Stomach smooth muscle (tissue), 2 donors: ENCODE measurements around the gene CNTNAP5.

ENCODE experiments used
- H3K27ac ChIP-seq: one replicate; pipeline ENCODE4 v1.7.0; 2013; ENCODE audit warnings: mild to moderate bottlenecking, low read length, inconsistent platforms
- H3K27me3 ChIP-seq, 2 donors: one replicate each; pipeline ENCODE4 v1.7.0; 2013; ENCODE audit warnings: low read length in 2 of 2; ENCODE audit not compliant: insufficient read depth in 2 of 2, control insufficient read depth in 1 of 2
- H3K36me3 ChIP-seq, 2 donors: one replicate each; pipeline ENCODE4 v1.7.0; 2013; ENCODE audit warnings: low read length in 2 of 2; ENCODE audit not compliant: control insufficient read depth in 2 of 2, insufficient read depth in 2 of 2
- H3K4me1 ChIP-seq: one replicate; pipeline ENCODE4 v1.7.0; 2013; ENCODE audit warnings: low read length; ENCODE audit not compliant: control insufficient read depth, insufficient read depth
- H3K4me3 ChIP-seq, 2 donors: one replicate each; pipeline ENCODE4 v1.7.0; 2013; ENCODE audit warnings: low read length in 2 of 2
- H3K9ac ChIP-seq, 2 donors: one replicate each; pipeline ENCODE4 v1.7.0; 2013; ENCODE audit warnings: low read length in 2 of 2, mild to moderate bottlenecking in 1 of 2
- H3K9me3 ChIP-seq, 2 donors: one replicate each; pipeline ENCODE4 v1.7.0; 2013; ENCODE audit warnings: low read length in 2 of 2; ENCODE audit not compliant: control insufficient read depth in 2 of 2
- donor health status: healthy.
- donor health status: Pancreatic carcinoma.

CNTNAP5 gene

DNA sequence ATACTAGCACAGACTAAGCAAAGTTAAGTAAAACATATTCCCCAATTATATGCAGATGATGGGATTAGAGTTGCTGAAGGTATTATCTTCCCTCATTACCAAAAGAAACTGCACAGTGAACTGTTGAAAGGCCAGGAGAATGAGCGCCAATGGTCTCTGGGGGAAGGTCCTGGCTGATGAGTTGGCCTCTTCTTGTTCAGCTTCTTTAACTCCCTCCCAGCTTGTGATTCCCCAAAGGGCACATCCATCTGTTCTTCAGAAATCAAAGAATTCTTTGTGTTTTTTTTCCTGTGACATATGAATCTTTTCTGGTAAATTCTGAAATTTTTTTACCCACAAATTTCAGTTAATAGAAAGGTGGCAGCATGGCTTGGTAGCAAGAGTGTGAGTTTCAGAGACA, 667.6 kb downstream of the CNTNAP5 start:
- no peaks in the 10 kb centered on the region for H3K27me3 ChIP-seq
- no peak overlapping the region for H3K9ac ChIP-seq
- H3K4me3 ChIP-seq, result no peak overlapping the region
- peaks cover 5% of the 10 kb centered on the region for H3K4me1 ChIP-seq
- no peak overlapping the region for H3K27ac ChIP-seq
- H3K36me3 ChIP-seq, result no peaks in the 10 kb centered on the region
- peaks cover 8 to 9% of the 10 kb centered on the region in 2 donors for H3K9me3 ChIP-seq

DNA sequence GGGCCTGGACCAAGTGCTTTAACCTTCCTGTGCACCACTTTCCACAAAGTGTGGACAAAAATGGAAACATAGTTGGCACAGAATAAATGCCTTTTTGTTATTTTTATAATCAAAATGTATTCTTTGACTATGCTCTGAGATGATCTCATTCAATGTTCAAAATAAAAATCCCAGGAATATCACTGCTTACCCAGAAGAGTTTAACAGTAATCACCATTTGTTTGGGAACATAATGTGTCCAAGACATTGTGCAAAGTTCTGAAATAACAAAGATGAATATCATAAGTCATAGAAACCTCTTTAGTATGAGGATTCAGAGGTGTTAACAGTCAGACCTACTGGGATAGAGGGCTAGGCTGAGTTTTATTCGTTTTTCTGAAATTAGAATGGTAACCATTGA, 668.1 kb downstream of the CNTNAP5 start:
- Histone ChIP-seq H3K27ac (no peak overlapping the region), H3K9me3 (peaks cover 8 to 9% of the 10 kb centered on the region in 2 donors), H3K9ac (no peak overlapping the region), H3K4me3 (no peak overlapping the region), H3K27me3 (no peaks in the 10 kb centered on the region), H3K4me1 (peaks cover 5% of the 10 kb centered on the region), H3K36me3 (no peaks in the 10 kb centered on the region)

DNA sequence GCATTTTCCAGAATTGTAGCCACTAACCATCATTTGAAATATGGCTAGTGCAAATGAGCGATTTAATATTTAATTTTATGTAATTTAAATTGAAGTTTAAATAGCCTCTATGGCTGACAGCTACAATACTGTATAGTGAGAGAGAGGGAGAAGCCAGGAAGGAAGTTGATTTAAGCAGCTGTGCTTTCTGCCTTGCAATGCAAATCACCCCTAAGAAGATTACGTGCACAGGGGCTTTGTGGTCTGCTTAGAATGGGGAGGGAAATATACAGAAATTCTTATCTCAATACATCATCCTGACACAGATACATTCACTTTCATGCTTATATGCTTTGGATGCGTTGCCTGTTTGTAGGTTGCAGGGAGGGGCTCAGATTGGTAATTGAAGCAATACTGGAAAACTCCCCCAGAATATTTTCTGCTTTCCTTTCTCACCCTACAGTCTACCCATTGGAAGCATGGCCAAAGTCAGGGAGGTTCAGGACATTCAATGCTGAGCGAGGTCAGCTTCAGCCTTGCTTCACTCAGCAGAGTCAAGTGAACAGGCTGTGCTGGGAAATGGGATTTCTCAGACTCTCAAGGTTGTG, 674.0 kb downstream of the CNTNAP5 start:
- Histone ChIP-seq H3K9me3 (no peaks in the 10 kb centered on the region), H3K27me3 (no peaks in the 10 kb centered on the region), H3K36me3 (no peaks in the 10 kb centered on the region), H3K27ac (no peak overlapping the region), H3K4me3 (no peak overlapping the region), H3K4me1 (no peaks in the 10 kb centered on the region), H3K9ac (no peak overlapping the region)

DNA sequence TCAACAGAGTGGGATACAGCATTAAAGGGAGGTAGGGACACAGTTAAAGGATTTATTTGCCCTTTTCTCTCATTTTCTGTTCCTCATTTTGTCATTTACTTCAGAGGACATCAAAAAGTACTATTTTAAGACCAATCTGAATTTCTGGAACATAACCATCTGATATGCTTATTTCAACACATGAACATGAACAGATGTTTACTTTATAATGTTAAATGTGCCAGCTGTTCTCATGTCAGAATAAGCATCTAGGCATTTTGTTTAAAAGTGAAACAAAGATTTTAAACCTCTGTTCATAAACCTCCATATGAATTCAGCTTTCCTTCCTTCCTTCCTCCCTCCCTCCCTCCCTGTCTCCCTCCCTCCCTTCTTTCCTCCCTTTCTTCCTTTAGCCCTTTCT, 677.7 kb downstream of the CNTNAP5 start:
- H3K4me1 ChIP-seq, result no peaks in the 10 kb centered on the region
- H3K9me3 ChIP-seq, result no peaks in the 10 kb centered on the region
- no peaks in the 10 kb centered on the region for H3K36me3 ChIP-seq
- H3K27me3 ChIP-seq, result no peaks in the 10 kb centered on the region
- H3K27ac ChIP-seq, result no peak overlapping the region
- H3K9ac ChIP-seq, result no peak overlapping the region
- no peak overlapping the region for H3K4me3 ChIP-seq

DNA sequence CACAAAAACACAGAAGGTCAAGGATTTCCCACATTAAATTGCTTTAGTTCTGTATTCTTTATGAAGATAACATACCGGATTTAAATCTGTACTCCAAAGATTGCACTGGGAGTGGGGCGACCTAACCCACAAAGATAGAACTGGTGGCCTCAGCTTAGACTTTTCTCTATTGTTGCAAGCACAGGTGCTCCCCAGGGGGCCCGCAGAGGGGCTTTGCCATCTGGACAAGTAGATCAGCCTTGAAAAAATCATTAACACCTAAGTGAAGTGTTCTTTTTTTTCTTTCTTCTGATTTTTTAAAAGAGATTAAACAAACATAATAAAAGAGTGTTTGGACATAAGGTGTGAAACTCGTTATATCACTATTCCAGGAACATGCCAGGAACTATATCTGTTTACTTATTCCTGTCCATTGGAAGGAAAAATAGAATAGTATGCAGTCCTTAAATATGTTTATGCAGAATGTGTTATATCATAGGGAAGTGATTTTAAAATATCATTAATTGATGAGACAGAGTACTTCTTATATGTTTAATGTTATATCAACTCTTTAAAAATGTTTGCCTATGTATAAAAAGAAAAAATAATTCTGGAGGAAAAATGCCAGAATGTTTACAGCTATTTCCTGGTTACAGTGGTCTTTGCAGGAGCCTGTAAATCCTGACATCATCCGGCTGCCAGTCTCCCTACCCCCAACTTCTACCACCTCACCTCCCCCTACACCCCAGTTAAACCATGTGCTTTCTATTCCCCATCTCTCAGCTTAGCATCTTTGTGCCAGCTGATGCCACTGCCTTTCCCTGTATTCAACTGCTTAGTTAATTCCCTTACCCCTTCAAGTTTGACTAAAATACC, 679.2 kb downstream of the CNTNAP5 start:
- Histone ChIP-seq H3K4me3 (no peak overlapping the region), H3K9me3 (no peaks in the 10 kb centered on the region), H3K36me3 (no peaks in the 10 kb centered on the region), H3K9ac (no peak overlapping the region), H3K27ac (no peak overlapping the region), H3K4me1 (no peaks in the 10 kb centered on the region), H3K27me3 (no peaks in the 10 kb centered on the region)

DNA sequence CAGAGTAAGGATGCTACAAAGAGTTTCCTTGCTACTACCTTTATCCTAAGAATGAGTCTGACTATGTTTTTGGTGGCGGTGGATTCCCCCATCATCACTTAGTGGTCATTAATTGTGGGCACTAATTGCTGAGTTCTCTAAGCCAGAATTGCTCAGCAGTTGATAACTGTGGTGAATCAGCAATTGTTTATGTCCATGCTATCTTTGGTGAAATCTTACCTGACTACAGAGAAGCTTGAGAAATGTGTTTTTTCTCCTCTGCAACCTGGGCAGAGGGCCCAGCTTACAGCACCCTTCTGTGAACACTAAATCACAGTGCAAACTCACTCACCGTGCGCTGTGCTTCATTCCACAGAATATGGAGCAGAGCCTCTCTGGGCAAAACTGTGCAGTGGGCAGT, 683.6 kb downstream of the CNTNAP5 start:
- Histone ChIP-seq H3K4me1 (no peaks in the 10 kb centered on the region), H3K4me3 (no peak overlapping the region), H3K9me3 (no peaks in the 10 kb centered on the region), H3K27ac (no peak overlapping the region), H3K9ac (no peak overlapping the region), H3K27me3 (no peaks in the 10 kb centered on the region), H3K36me3 (no peaks in the 10 kb centered on the region)

DNA sequence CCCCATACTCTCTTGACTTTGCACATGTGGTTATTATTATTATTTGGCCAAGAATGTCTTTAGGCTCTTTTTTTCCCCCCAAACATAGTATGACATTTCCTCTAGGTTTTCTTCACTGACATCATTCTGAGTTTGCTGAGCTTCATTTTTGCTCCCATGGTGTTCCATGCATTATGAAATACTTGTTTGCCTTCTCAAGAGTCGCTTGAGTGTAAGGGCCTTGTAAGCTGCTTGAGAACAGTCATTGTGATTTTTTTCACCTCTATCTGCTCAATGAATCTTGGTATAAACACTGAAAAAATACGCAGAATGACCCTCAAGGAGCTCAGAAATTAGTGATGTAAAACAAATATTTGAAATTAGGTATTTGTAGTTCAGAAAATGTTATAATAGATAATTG, 688.9 kb downstream of the CNTNAP5 start:
- H3K4me3 ChIP-seq, result no peak overlapping the region
- no peak overlapping the region for H3K9ac ChIP-seq
- H3K4me1 ChIP-seq, result no peaks in the 10 kb centered on the region
- H3K9me3 ChIP-seq, result no peaks in the 10 kb centered on the region
- H3K27ac ChIP-seq, result no peak overlapping the region
- no peaks in the 10 kb centered on the region for H3K27me3 ChIP-seq
- no peaks in the 10 kb centered on the region for H3K36me3 ChIP-seq

DNA sequence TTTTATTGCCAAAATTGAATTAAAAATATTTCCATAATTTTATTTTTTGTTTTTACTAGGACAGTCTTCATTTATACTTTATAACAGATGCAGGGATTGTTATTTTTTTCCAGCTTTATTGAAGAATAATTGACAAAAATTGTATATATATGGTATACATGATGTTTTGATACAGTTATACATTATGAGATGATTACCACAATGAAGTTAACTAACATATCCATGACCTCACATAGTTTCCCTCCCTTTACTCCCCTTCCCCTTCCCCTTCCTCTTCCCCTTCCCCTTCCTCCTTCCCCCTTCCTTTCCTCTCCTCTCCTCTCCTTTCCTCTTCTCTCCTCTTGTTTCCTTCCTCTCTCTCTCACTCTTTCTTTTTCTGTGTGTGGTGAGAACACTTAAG, 700.1 kb downstream of the CNTNAP5 start:
- H3K27me3 ChIP-seq, result no peaks in the 10 kb centered on the region
- H3K9me3 ChIP-seq, result no peaks in the 10 kb centered on the region
- no peaks in the 10 kb centered on the region for H3K4me1 ChIP-seq
- no peak overlapping the region for H3K9ac ChIP-seq
- no peaks in the 10 kb centered on the region for H3K36me3 ChIP-seq
- H3K27ac ChIP-seq, result no peak overlapping the region
- H3K4me3 ChIP-seq, result no peak overlapping the region

DNA sequence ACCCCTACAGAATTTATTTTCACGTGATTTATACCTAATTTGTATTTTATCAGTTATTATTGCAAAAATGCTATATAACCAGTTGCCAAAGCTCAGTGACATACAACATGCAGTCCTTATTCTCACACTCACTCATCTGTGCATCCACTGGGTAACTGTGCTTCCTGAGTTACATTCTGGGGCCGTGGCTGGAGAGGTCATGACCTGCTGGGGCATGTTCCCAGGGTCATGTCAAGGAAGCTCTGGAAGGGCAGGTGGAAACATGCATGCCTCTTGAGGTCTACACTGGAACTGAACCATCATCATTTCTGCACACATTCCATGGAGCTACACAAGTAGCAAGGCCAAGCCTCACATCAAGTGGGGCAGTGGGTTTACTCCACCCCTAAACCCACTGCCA, 715.5 kb downstream of the CNTNAP5 start:
- Histone ChIP-seq H3K27ac (no peak overlapping the region), H3K9ac (no peak overlapping the region), H3K9me3 (no peaks in the 10 kb centered on the region)

DNA sequence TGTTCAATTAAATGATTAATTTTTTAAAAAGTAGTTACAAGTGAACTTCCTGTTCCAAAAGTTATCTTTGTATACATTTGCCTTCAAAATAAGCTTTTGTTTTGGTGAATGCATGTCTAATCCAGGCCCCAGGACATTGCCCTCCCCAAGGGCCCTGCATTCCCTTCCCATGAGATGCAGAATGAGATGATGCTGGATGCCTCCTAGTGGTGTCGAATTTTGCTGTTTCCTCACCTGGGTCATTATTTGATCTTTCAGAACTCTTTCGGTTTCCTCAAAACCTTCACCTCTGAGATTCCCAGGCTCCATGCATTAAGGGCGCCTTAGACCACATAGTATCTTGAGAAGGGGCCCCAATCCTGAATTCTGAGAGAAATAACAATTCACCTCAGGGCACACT, 728.8 kb downstream of the CNTNAP5 start:
- H3K4me1 ChIP-seq, result no peaks in the 10 kb centered on the region
- H3K9me3 ChIP-seq, result no peaks in the 10 kb centered on the region
- no peak overlapping the region for H3K9ac ChIP-seq
- H3K4me3 ChIP-seq, result no peak overlapping the region
- no peak overlapping the region for H3K27ac ChIP-seq
- no peaks in the 10 kb centered on the region for H3K36me3 ChIP-seq
- no peaks in the 10 kb centered on the region for H3K27me3 ChIP-seq

More for the DNA sequence above, 715.5 kb downstream of the CNTNAP5 start:
- no peaks in the 10 kb centered on the region for H3K27me3 ChIP-seq
- no peaks in the 10 kb centered on the region for H3K4me1 ChIP-seq
- no peak overlapping the region for H3K4me3 ChIP-seq
- no peaks in the 10 kb centered on the region for H3K36me3 ChIP-seq

DNA sequence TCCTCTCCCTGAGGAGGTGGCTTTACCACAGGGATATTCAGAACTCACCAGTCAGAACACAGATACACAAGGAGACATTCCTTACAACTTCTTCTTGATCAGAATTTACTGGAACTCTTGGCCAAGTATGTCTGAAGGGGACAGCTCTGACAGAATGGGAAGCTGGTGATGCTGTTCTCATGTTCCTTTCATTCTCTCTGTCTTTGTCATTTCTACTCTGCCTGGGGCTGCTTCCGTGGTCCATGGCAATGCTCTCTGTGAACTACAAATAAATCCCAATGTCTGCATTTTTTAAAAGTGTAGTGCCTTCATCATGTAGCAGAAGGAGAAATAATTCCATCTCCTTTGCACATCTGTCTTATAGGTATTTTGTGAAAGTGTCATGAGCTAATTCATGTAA, 730.3 kb downstream of the CNTNAP5 start:
- Histone ChIP-seq H3K4me3 (no peak overlapping the region), H3K27ac (no peak overlapping the region), H3K9ac (no peak overlapping the region), H3K36me3 (no peaks in the 10 kb centered on the region), H3K4me1 (no peaks in the 10 kb centered on the region), H3K27me3 (no peaks in the 10 kb centered on the region), H3K9me3 (no peaks in the 10 kb centered on the region)
